GM12878 (cell line): ENCODE measurements around the gene SLC12A4. TPM values are rescaled to one million over a fixed set of nuclear protein-coding genes. Genes with fewer than 3 reads are reported as not detected.
A peak's percentile ranks its signal among the peaks of the same experiment; 100 is the strongest.

Source experiments
- ATAC-seq: fragments of 200-7000 bp; cut with Tn5 transposase; 3 replicates; pipeline ENCODE4 v1.9.1; 2020; ENCODE audit warnings: mild to moderate bottlenecking, moderate library complexity
- BruUV-seq: library from RNA; stranded (reverse); fragments of 400-500 nt; replicated peaks from 2 replicates; lab custom pipeline; 2021; lab: Mats Ljungman, UMichigan
- CTCF ChIA-PET: fragments of 300-600 bp; sonication (Branson Sonifier 250); formaldehyde crosslinking; extraction: SDS; loops from one replicate; lab custom pipeline; 2021; ENCODE audit warnings: inconsistent platforms; lab: Yijun Ruan, JAX
- POLR2A ChIA-PET: fragments of 350-600 bp; formaldehyde crosslinking; extraction: SDS; loops from one replicate; lab custom pipeline; 2021; ENCODE audit warnings: inconsistent platforms; lab: Charles Lee
- RAD21 ChIA-PET: fragments of 300-600 bp; sonication (Branson Sonifier 250); formaldehyde crosslinking; loops from one replicate; lab custom pipeline; 2023; ENCODE audit warnings: antibody characterized with exemption; ENCODE audit not compliant: unreplicated experiment; lab: Charles Lee
- SMC1A ChIA-PET: fragments of 300-600 bp; sonication (Branson Sonifier 250); formaldehyde crosslinking; loops from one replicate; lab custom pipeline; 2023; ENCODE audit not compliant: unreplicated experiment, uncharacterized antibody; lab: Charles Lee
- DNase-seq: peaks from one replicate; pipeline ENCODE4 v3.0.0-alpha.2; 2011; ENCODE audit warnings: low read depth, low spot score
- FAIRE-seq: peaks from 3 replicates; lab custom pipeline; 2011; peaks lifted over from hg19 to GRCh38; lab: Jason Lieb, UNC
- H2AFZ ChIP-seq: 2 replicates; pipeline ENCODE4 v1.6.0; 2011; ENCODE audit warnings: low read depth, low read length, control low read depth; ENCODE audit not compliant: control insufficient read depth
- H3K27ac ChIP-seq: 2 replicates; pipeline ENCODE4 v1.5.1; 2011; ENCODE audit warnings: control low read depth; ENCODE audit not compliant: control insufficient read depth, insufficient read depth
- H3K27me3 ChIP-seq, 2 experiments: replicated peaks in 1 of 2; 2 replicates each; pipeline versions ENCODE4 v1.6.0 to v1.6.1; 2011; ENCODE audit warnings: low read length in 1 of 2; ENCODE audit not compliant: control insufficient read depth in 2 of 2, insufficient read depth in 2 of 2
- H3K36me3 ChIP-seq, 2 experiments: 2 replicates each; pipeline ENCODE4 v1.5.1; 2011; ENCODE audit warnings: low read length in 1 of 2; ENCODE audit not compliant: control insufficient read depth in 2 of 2, insufficient read depth in 2 of 2
- H3K4me1 ChIP-seq: 2 replicates; pipeline ENCODE4 v1.6.1; 2011; ENCODE audit warnings: mild to moderate bottlenecking, low read length, moderate library complexity, mixed read lengths; ENCODE audit not compliant: control insufficient read depth, insufficient read depth
- H3K4me2 ChIP-seq: 2 replicates; pipeline ENCODE4 v1.6.0; 2011; ENCODE audit warnings: control low read depth; ENCODE audit not compliant: control insufficient read depth, insufficient read depth
- H3K4me3 ChIP-seq: fragments of 200-600 bp; sonication (generic); 2 replicates; pipeline ENCODE4 v1.5.1; 2016
- H3K79me2 ChIP-seq: 2 replicates; pipeline ENCODE4 v1.6.0; 2011; ENCODE audit warnings: low read length; ENCODE audit not compliant: control insufficient read depth, insufficient read depth
- H3K9ac ChIP-seq: 2 replicates; pipeline ENCODE4 v1.8.0; 2011; ENCODE audit warnings: low read length, control low read depth, mixed read lengths; ENCODE audit not compliant: control insufficient read depth, insufficient read depth
- H3K9me3 ChIP-seq: replicated peaks from 3 replicates; pipeline ENCODE4 v1.5.1; 2011; ENCODE audit warnings: mild to moderate bottlenecking, low read length; ENCODE audit not compliant: control insufficient read depth, insufficient read depth
- H4K20me1 ChIP-seq: 2 replicates; pipeline ENCODE4 v1.6.0; 2011; ENCODE audit not compliant: control insufficient read depth, insufficient read depth
- CHD1 ChIP-seq: IDR thresholded peaks from 2 replicates; pipeline ENCODE4 v1.6.1; 2012; ENCODE audit warnings: low read depth, low read length, improper control_type of control experiment
- EGR1 ChIP-seq, 2 experiments: IDR thresholded peaks; 1 replicate in 1 of 2; 2 replicates in 1 of 2; pipeline ENCODE4 v1.6.1; 2011 to 2012; ENCODE audit warnings: low read depth in 2 of 2, low read length in 2 of 2, borderline replicate concordance in 1 of 2, mild to moderate bottlenecking in 1 of 2, moderate library complexity in 1 of 2
- RAD21 ChIP-seq: IDR thresholded peaks from 2 replicates; pipeline ENCODE4 v1.6.1; 2011; ENCODE audit warnings: mild to moderate bottlenecking, low read depth, low read length, moderate library complexity; ENCODE audit not compliant: insufficient read depth
- SMAD5 ChIP-seq: IDR thresholded peaks from 2 replicates; pipeline ENCODE4 v1.6.1; 2016; ENCODE audit warnings: antibody characterized with exemption, low read depth
- WGBS: methylation state at CpG from one replicate; pipeline ENCODE4 v1.1.6; 2016; ENCODE audit warnings: low lambda C conversion rate; ENCODE audit not compliant: insufficient replicate concordance, insufficient coverage; ENCODE audit errors: missing lambda C conversion rate; 5-methylcytosine and 5-hydroxymethylcytosine counted together
- in situ Hi-C: fragments of 300-500 bp; cut with MboI; formaldehyde crosslinking; loops from 9 replicates; pipeline ENCODE4 v1.14.3; 2018; ENCODE audit warnings: mixed read lengths
- intact Hi-C: fragments of 100-400 bp; cut with micrococcal nuclease; formaldehyde crosslinking; loops from one replicate; pipeline ENCODE4 v1.14.2; 2022; ENCODE audit not compliant: unreplicated experiment
- polyA plus RNA-seq, 11 experiments: library from polyadenylated mRNA; depleted of rRNA in 4 of 11; unstranded in 6 of 11; stranded (reverse) in 5 of 11; fragments of >200 nt; fragmentation: Nextera tagmentation in 4 of 11; fragmentation: Illumina TruSeq in 1 of 11; extraction: Ambion mirVana in 4 of 11; extraction: Trizol in 1 of 11; gene quantifications; 1 replicate in 1 of 11; 2 replicates in 10 of 11; pipeline versions ENCODE4 v1.2.1 to v1.2.3, GENCODE V29; 2011 to 2016; ENCODE audit warnings: inconsistent platforms in 2 of 11, missing spikeins in 2 of 11, low read depth in 1 of 11
- total RNA-seq, 4 experiments: library from RNA; depleted of rRNA in 3 of 4; stranded (reverse); fragments of >200 nt in 3 of 4; fragmentation: Illumina TruSeq in 1 of 4; extraction: Trizol in 1 of 4; gene quantifications; 2 replicates each; pipeline versions ENCODE4 v1.2.1 to v1.2.3, GENCODE V29; 2013 to 2021
- TF ChIP-seq, protein P1 (sequence below): fragments of 450-650 bp; formaldehyde crosslinking; IDR thresholded peaks from 2 replicates; pipeline ENCODE4 v1.4.0; 2020; ENCODE audit warnings: mild to moderate bottlenecking, moderate library complexity

The SLC12A4 gene
- total and polyA plus RNA-seq, 10 of the 15 experiments (the other 5 are each of a cell fraction or from before 2014, with no cell fraction given) = 0.95 to 39.9 (median 14.2) TPM

DNA sequence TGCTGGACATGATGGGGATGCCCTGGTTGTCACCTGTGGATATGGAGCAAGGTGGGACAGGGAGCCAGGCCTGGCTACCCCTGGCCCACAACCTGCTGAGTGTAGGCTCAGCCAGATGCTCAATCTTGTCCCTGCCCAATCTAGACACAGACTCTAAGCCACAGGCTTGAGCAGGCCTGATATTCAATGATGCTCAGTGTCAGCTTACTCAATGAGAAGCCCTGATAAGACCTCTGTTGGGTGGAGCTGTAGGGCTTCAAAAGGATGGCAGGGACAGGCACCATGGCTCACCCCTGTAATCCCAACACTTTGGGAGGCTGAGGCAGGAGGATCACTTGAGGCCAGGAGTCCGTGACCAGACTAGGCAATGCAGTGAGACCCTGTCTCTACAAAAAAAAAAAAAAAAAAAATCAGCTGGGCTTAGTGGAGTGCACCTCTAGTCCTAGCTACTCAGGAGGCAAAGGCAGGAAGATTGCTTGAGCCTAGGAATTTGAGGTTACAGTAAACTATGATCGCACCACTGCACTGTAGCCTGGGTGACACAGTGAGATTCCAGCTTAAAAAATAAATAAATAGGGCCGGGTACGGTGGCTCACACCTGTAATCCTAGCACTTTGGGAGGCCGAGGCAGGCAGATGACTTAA is 27.9 kb downstream of the SLC12A4 start:
- Histone ChIP-seq H3K27ac (no peak overlapping the region), H3K4me2 (no peak overlapping the region), H3K27me3 (no peaks in the 10 kb centered on the region), H3K36me3 (peaks cover 0 to 5% of the 10 kb centered on the region in 2 experiments; a peak in 2 of 4 replicates), H4K20me1 (no peaks in the 10 kb centered on the region), H2AFZ (no peak overlapping the region), H3K4me3 (no peak overlapping the region), H3K79me2 (peaks cover 21% of the 10 kb centered on the region), H3K4me1 (peaks cover 7% of the 10 kb centered on the region), H3K9me3 (no peaks in the 10 kb centered on the region), H3K9ac (no peak overlapping the region)
- intact Hi-C loops = no loop called here
- ATAC-seq (no peak), FAIRE-seq (no peak), DNase-seq (no peak)
- POLR2A ChIA-PET = interaction anchor here (0.6 to 1.1 kb wide), 2 partner anchors 15 to 55 kb away, joined by 3 to 4 read pairs; no protein-coding TSS in a partner anchor
- TF ChIP-seq, protein P1, sequence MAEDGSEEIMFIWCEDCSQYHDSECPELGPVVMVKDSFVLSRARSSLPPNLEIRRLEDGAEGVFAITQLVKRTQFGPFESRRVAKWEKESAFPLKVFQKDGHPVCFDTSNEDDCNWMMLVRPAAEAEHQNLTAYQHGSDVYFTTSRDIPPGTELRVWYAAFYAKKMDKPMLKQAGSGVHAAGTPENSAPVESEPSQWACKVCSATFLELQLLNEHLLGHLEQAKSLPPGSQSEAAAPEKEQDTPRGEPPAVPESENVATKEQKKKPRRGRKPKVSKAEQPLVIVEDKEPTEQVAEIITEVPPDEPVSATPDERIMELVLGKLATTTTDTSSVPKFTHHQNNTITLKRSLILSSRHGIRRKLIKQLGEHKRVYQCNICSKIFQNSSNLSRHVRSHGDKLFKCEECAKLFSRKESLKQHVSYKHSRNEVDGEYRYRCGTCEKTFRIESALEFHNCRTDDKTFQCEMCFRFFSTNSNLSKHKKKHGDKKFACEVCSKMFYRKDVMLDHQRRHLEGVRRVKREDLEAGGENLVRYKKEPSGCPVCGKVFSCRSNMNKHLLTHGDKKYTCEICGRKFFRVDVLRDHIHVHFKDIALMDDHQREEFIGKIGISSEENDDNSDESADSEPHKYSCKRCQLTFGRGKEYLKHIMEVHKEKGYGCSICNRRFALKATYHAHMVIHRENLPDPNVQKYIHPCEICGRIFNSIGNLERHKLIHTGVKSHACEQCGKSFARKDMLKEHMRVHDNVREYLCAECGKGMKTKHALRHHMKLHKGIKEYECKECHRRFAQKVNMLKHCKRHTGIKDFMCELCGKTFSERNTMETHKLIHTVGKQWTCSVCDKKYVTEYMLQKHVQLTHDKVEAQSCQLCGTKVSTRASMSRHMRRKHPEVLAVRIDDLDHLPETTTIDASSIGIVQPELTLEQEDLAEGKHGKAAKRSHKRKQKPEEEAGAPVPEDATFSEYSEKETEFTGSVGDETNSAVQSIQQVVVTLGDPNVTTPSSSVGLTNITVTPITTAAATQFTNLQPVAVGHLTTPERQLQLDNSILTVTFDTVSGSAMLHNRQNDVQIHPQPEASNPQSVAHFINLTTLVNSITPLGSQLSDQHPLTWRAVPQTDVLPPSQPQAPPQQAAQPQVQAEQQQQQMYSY (CRISPR knock-in tag) = no peak
- TF ChIP-seq RAD21 (no peak), SMAD5 (0 out of 2 replicates have a peak, but pooled peaks have one; percentile 11), CHD1 (no peak), EGR1 (IDR thresholded peaks at IDR 0.05; ENCODE audit: borderline replicate concordance in 1 of 2, low read depth in 2 of 2, low read length in 2 of 2) (no peak)
- SMC1A ChIA-PET = interaction anchor here (0.9 to 1.3 kb wide), 3 partner anchors 24 to 100 kb away, joined by 3 to 4 read pairs (median 4); no protein-coding TSS in a partner anchor
- in situ Hi-C loops = no loop called here
- CTCF ChIA-PET = interaction anchor here (0.7 to 2.5 kb wide), 9 partner anchors 12 to 398 kb away, joined by 3 to 9 read pairs (median 5); no protein-coding TSS in a partner anchor
- no TSS peak for BruUV-seq
- WGBS = 96% methylated on average over 5 of the region's 5 CpGs
- RAD21 ChIA-PET = interaction anchor here (0.6 kb wide), 1 partner anchor 87 kb away, joined by 3 read pairs; no protein-coding TSS in a partner anchor
